Measurements from ENCODE around the gene ABCA10.

ABCA10 gene

DNA sequence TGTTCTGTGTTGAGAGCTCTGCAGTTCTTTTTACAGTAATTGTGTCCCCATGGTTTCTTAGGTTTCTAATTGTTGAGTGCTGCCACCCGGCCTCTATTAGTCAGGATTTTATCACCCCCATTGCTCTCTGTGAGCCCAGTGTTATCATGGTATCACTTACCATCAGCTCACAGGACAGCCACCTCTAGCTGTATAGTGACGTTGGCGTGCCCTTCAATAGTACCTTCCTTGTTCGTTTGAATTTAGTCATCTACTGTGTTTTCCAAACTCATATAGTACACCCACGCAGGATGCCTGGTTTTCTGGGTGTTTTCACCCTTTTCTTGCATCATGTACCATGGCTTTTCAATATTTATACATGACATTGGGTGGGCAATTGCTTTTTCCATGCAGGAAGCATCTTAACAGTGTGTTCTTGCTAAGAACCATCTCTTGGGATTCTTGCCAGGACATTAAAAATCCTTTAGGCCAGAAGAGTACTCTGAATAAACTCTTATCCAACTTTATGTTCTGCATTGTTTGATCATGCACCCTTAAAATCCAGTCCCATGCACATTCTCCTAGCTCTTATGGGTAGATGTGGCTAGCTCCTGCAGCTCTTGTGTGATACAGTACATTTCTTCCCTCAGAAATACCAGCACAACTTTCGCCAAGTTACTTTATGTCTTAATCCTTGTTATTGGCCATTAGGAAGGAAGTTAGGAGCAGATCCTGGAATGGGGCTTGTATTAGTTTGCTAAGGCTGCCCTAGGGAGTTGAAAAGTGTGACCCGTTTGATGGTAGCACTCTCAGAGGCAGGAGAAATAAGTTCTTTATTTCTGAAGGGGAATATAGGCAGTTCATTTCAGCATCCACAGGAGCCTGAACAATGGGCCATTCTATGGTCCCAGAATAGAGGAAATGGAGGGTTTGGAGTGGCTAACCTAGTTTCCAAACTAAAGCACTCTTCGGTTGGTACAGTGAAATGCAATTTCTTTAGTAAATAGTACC, 11.3 kb upstream of the ABCA10 start:
- no peaks in the 10 kb centered on the region for H3K4me1 ChIP-seq
- H3K4me3 ChIP-seq (ENCODE audit: low read depth, low read length), result no peak overlapping the region
- H3K79me2 ChIP-seq, result no peaks in the 10 kb centered on the region
- TF ChIP-seq, protein P1, sequence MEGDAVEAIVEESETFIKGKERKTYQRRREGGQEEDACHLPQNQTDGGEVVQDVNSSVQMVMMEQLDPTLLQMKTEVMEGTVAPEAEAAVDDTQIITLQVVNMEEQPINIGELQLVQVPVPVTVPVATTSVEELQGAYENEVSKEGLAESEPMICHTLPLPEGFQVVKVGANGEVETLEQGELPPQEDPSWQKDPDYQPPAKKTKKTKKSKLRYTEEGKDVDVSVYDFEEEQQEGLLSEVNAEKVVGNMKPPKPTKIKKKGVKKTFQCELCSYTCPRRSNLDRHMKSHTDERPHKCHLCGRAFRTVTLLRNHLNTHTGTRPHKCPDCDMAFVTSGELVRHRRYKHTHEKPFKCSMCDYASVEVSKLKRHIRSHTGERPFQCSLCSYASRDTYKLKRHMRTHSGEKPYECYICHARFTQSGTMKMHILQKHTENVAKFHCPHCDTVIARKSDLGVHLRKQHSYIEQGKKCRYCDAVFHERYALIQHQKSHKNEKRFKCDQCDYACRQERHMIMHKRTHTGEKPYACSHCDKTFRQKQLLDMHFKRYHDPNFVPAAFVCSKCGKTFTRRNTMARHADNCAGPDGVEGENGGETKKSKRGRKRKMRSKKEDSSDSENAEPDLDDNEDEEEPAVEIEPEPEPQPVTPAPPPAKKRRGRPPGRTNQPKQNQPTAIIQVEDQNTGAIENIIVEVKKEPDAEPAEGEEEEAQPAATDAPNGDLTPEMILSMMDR (IDR thresholded peaks at IDR 0.05), result no peak
- H3K4me2 ChIP-seq (ENCODE audit: low read length), result no peak overlapping the region
- no peaks in the 10 kb centered on the region for H3K27me3 ChIP-seq (ENCODE audit: control insufficient read depth, insufficient read depth, low read length)
- no peaks in the 10 kb centered on the region for H3K9me3 ChIP-seq (ENCODE audit: control insufficient read depth, low read length)
- no peak overlapping the region for H2AFZ ChIP-seq
- H3K36me3 ChIP-seq (ENCODE audit: control insufficient read depth, insufficient read depth, low read length), result no peaks in the 10 kb centered on the region
- no peak overlapping the region for H3K27ac ChIP-seq
- no peak overlapping the region for H3K9ac ChIP-seq

DNA sequence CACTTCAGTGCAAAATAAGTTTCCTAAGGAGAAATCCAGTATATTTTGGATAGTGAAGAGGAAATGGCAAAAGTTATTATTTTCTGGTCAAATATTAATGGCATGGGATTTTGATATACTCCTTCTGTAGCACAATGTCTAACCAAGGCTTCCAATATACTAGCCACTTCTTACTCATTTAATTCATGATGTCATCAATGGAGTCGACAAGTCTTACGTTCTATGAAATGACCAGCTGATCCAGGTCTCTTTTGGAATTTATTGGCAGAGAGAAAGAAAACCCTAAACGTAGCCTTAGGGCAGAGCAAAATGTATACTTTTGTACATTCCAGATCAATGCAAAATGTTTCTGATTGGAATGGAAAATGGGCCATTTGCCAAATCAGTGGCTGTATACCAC, 8.3 kb upstream of the ABCA10 start:
- Histone ChIP-seq H3K27ac (no peak overlapping the region), H3K9me3 (ENCODE audit: control insufficient read depth, low read length) (no peaks in the 10 kb centered on the region), H3K4me2 (ENCODE audit: low read length) (no peak overlapping the region), H3K4me1 (no peaks in the 10 kb centered on the region), H3K79me2 (no peaks in the 10 kb centered on the region), H3K36me3 (ENCODE audit: control insufficient read depth, insufficient read depth, low read length) (no peaks in the 10 kb centered on the region), H3K9ac (no peak overlapping the region), H3K4me3 (ENCODE audit: low read depth, low read length) (no peak overlapping the region), H2AFZ (no peak overlapping the region), H3K27me3 (ENCODE audit: control insufficient read depth, insufficient read depth, low read length) (no peaks in the 10 kb centered on the region)
- TF ChIP-seq, protein P1 (IDR thresholded peaks at IDR 0.05), result no peak

DNA sequence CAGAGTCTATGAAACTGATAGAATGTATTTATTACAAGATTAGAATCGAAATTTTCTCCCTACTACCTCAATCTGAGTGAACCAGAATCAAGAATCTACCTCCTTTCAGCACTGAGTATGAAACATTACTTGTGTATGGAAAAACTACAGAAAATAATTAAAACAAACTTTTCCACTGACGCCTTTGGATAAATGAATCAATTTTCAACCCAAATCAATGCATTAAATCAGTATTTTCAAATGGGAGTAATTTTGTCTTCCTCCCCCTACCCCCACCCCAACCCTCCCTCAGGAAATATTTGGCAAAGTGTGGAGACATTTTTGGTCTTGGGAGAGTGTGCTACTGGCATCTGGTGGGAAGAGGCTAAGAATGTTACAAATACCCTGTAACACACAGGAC, 7.8 kb upstream of the ABCA10 start:
- no peaks in the 10 kb centered on the region for H3K9me3 ChIP-seq (ENCODE audit: control insufficient read depth, low read length)
- no peak overlapping the region for H3K4me3 ChIP-seq (ENCODE audit: low read depth, low read length)
- H3K4me1 ChIP-seq, result no peaks in the 10 kb centered on the region
- H2AFZ ChIP-seq, result no peak overlapping the region
- TF ChIP-seq, protein P1 (IDR thresholded peaks at IDR 0.05), result no peak
- H3K4me2 ChIP-seq (ENCODE audit: low read length), result no peak overlapping the region
- no peaks in the 10 kb centered on the region for H3K36me3 ChIP-seq (ENCODE audit: control insufficient read depth, insufficient read depth, low read length)
- H3K79me2 ChIP-seq, result no peaks in the 10 kb centered on the region
- no peaks in the 10 kb centered on the region for H3K27me3 ChIP-seq (ENCODE audit: control insufficient read depth, insufficient read depth, low read length)
- H3K27ac ChIP-seq, result no peak overlapping the region
- no peak overlapping the region for H3K9ac ChIP-seq

GRCh38 chr17:69235338-69236058, 6.9 kb upstream of the ABCA10 start:
- H3K4me2 ChIP-seq (ENCODE audit: low read length), result no peak overlapping the region
- H3K27ac ChIP-seq, result no peak overlapping the region
- H3K36me3 ChIP-seq (ENCODE audit: control insufficient read depth, insufficient read depth, low read length), result no peaks in the 10 kb centered on the region

More at GRCh38 chr17:69235338-69236058, 6.9 kb upstream of the ABCA10 start:
- H2AFZ ChIP-seq, result no peak overlapping the region
- no peaks in the 10 kb centered on the region for H3K27me3 ChIP-seq (ENCODE audit: control insufficient read depth, insufficient read depth, low read length)
- H3K9ac ChIP-seq, result no peak overlapping the region
- no peaks in the 10 kb centered on the region for H3K9me3 ChIP-seq (ENCODE audit: control insufficient read depth, low read length)
- H3K4me1 ChIP-seq, result no peaks in the 10 kb centered on the region
- TF ChIP-seq, protein P1 (IDR thresholded peaks at IDR 0.05), result peak; percentile 61
- H3K79me2 ChIP-seq, result no peaks in the 10 kb centered on the region
- H3K4me3 ChIP-seq (ENCODE audit: low read depth, low read length), result no peak overlapping the region

Measured in parathyroid adenoma (tissue), 2 donors.